Spleen (tissue), 11 donors: Measurements from ENCODE around the gene PRUNE2. TPM values are rescaled to one million over a fixed set of nuclear protein-coding genes. Genes with fewer than 3 reads are reported as not detected.

Experiments used
- DNase-seq: peaks from one replicate; pipeline ENCODE4 v3.0.0-alpha.2; 2020
- H3K27ac ChIP-seq, 8 donors: fragments of 200-600 bp; sonication (generic) in 7 of 8; 1 replicate in 4 of 8; 2 replicates in 4 of 8; pipeline versions ENCODE4 v1.5.0 to v1.8.0; 2016 to 2021; ENCODE audit warnings: inconsistent platforms in 4 of 8, mild to moderate bottlenecking in 4 of 8, moderate library complexity in 1 of 8
- H3K27me3 ChIP-seq, 7 donors: fragments of 200-600 bp; sonication (generic) in 6 of 7; replicated peaks in 1 of 7; 1 replicate in 4 of 7; 2 replicates in 3 of 7; pipeline versions ENCODE4 v1.5.0 to v1.8.0; 2016 to 2021; ENCODE audit warnings: inconsistent platforms in 3 of 7, mild to moderate bottlenecking in 1 of 7
- H3K36me3 ChIP-seq, 6 donors: fragments of 200-600 bp; sonication (generic) in 5 of 6; 1 replicate in 4 of 6; 2 replicates in 2 of 6; pipeline versions ENCODE4 v1.5.0 to v1.8.0; 2016 to 2021; ENCODE audit warnings: inconsistent platforms in 2 of 6
- H3K4me1 ChIP-seq, 6 donors: fragments of 200-600 bp; sonication (generic) in 5 of 6; 1 replicate in 3 of 6; 2 replicates in 3 of 6; pipeline versions ENCODE4 v1.5.0 to v1.8.0; 2016 to 2021; ENCODE audit warnings: inconsistent platforms in 3 of 6
- H3K4me3 ChIP-seq, 8 donors: fragments of 200-600 bp; sonication (generic) in 7 of 8; 1 replicate in 4 of 8; 2 replicates in 4 of 8; pipeline versions ENCODE4 v1.5.0 to v1.8.0; 2016 to 2021; ENCODE audit warnings: inconsistent platforms in 4 of 8, mild to moderate bottlenecking in 4 of 8, moderate library complexity in 2 of 8
- H3K9me3 ChIP-seq, 8 donors: fragments of 200-600 bp; sonication (generic) in 7 of 8; 1 replicate in 4 of 8; 2 replicates in 4 of 8; pipeline versions ENCODE4 v1.5.0 to v1.8.0; 2016 to 2021; ENCODE audit warnings: inconsistent platforms in 4 of 8
- CTCF ChIP-seq, 11 experiments: fragments of 200-600 bp in 7 of 11; fragments of 450-650 bp in 4 of 11; sonication (generic) in 4 of 11; IDR thresholded peaks in 8 of 11; conservative IDR thresholded peaks in 3 of 11; 1 replicate in 7 of 11; 2 replicates in 4 of 11; pipeline versions ENCODE4 v1.4.0 to v1.8.0; 2016 to 2021; ENCODE audit warnings: antibody characterized with exemption in 11 of 11, inconsistent platforms in 4 of 11, mild to moderate bottlenecking in 1 of 11
- POLR2A ChIP-seq, 3 donors: fragments of 450-650 bp; IDR thresholded peaks; one replicate each; pipeline ENCODE4 v1.5.1; 2017; ENCODE audit warnings: antibody characterized with exemption in 3 of 3, mild to moderate bottlenecking in 1 of 3
- POLR2AphosphoS5 ChIP-seq, 3 donors: sonication (generic); formaldehyde crosslinking; IDR thresholded peaks; one replicate each; pipeline ENCODE4 v1.5.1; 2017; ENCODE audit warnings: antibody characterized with exemption in 3 of 3
- WGBS, 5 donors: extraction: QIAGEN DNeasy Blood & Tissue Kit in 3 of 5; methylation state at CpG; one replicate each; pipeline versions ENCODE4 v1.1.5 to v1.1.7; 2013 to 2018; 5-methylcytosine and 5-hydroxymethylcytosine counted together
- intact Hi-C: fragments of 100-400 bp; cut with DNase I; formaldehyde crosslinking; loops from one replicate; pipeline ENCODE4 v1.15.0; 2023; ENCODE audit warnings: low total_unique reads
- polyA plus RNA-seq, 3 donors: library from polyadenylated mRNA; stranded (reverse); fragments of 200-250 nt; gene quantifications; one replicate each; pipeline ENCODE4 v1.2.1, GENCODE V29; 2013
- total RNA-seq, 7 donors: library from RNA; depleted of rRNA in 3 of 7; stranded (reverse); fragments of >200 nt in 3 of 7; fragmentation: NEBNext Ultra II Directional in 4 of 7; extraction: Animal tissue kit (Norgen Biotek cat#: 25700) in 4 of 7; gene quantifications; one replicate each; pipeline versions ENCODE4 v1.1.0 to v1.2.1, GENCODE V29; 2016 to 2021
- donor health status: healthy with polysubstance abuse.
- donor health status: DM: no; HTN: no; CAD: no; lungs with moderate emphysema.
- donor health status: DM: no; HTN: no; CAD: no.
- donor health status: Bipolar disorder and iron deficiency.
- donor health status: healthy.
- donor health status: DM: no; HTN: no; CAD: no.
- donor health status: DM: yes; HTN: yes; CAD: no.

The PRUNE2 gene
- total and polyA plus RNA-seq, 10 donors = 3.3 to 23.6 (median 14.0) TPM

GRCh38 chr9:76624391-76625048 is 281.4 kb downstream of the PRUNE2 start:
- no peak overlapping the region for H3K4me3 ChIP-seq
- intact Hi-C loops = no loop called here
- peaks cover 0 to 16% (median 0%) of the 10 kb centered on the region in 6 donors for H3K36me3 ChIP-seq
- DNase-seq = no peak
- H3K4me1 ChIP-seq = peaks cover 0 to 53% (median 21%) of the 10 kb centered on the region in 6 donors
- WGBS, 5 donors = 83 to 90% (median 87%) methylated on average over 5 of the region's 5 CpGs
- H3K27ac ChIP-seq = no peak overlapping the region
- no peaks in the 10 kb centered on the region for H3K27me3 ChIP-seq
- H3K9me3 ChIP-seq = no peaks in the 10 kb centered on the region
- no peak for TF ChIP-seq POLR2A (IDR thresholded peaks at IDR 0.05)
- TF ChIP-seq POLR2AphosphoS5 (IDR thresholded peaks at IDR 0.05) = no peak
- no peak for TF ChIP-seq CTCF (IDR thresholded peaks at IDR 0.05 in 8 of 11, conservative IDR thresholded peaks at IDR 0.05 in 3 of 11)

GRCh38 chr9:76620996-76621395 is 284.9 kb downstream of the PRUNE2 start:
- no peak for TF ChIP-seq POLR2A (IDR thresholded peaks at IDR 0.05)
- H3K4me3 ChIP-seq = no peak overlapping the region
- H3K9me3 ChIP-seq = no peaks in the 10 kb centered on the region
- peaks cover 0 to 16% (median 0%) of the 10 kb centered on the region in 6 donors for H3K36me3 ChIP-seq
- H3K27ac ChIP-seq = peak overlapping the region in 3 of 8 donors; percentile 35 to 57 (median 40)
- no peaks in the 10 kb centered on the region for H3K27me3 ChIP-seq
- peaks cover 0 to 42% (median 8%) of the 10 kb centered on the region in 6 donors for H3K4me1 ChIP-seq
- intact Hi-C loops = no loop called here
- DNase-seq = no peak
- 53 to 62% (median 59%) methylated on average over 3 of the region's 3 CpGs for WGBS, 5 donors

- WGBS, 5 donors = 72 to 82% (median 79%) methylated on average over 3 of the region's 3 CpGs
- TF ChIP-seq CTCF (IDR thresholded peaks at IDR 0.05 in 8 of 11, conservative IDR thresholded peaks at IDR 0.05 in 3 of 11) (no peak), POLR2AphosphoS5 (IDR thresholded peaks at IDR 0.05) (no peak), POLR2A (IDR thresholded peaks at IDR 0.05) (no peak)
- DNase-seq = no peak
- intact Hi-C loops = no loop called here
- Histone ChIP-seq H3K9me3 (no peaks in the 10 kb centered on the region), H3K27me3 (no peaks in the 10 kb centered on the region), H3K4me1 (peaks cover 0 to 46% (median 8%) of the 10 kb centered on the region in 6 donors), H3K27ac (peak overlapping the region in 4 of 8 donors; percentile 35 to 60 (median 48)), H3K4me3 (no peak overlapping the region), H3K36me3 (peaks cover 0 to 13% (median 0%) of the 10 kb centered on the region in 6 donors)
Observed at GRCh38 chr9:76620581-76620980, 285.3 kb downstream of the PRUNE2 start.

- TF ChIP-seq POLR2AphosphoS5 (IDR thresholded peaks at IDR 0.05) (no peak), POLR2A (IDR thresholded peaks at IDR 0.05) (no peak), CTCF (IDR thresholded peaks at IDR 0.05 in 8 of 11, conservative IDR thresholded peaks at IDR 0.05 in 3 of 11) (no peak)
- 31 to 58% (median 35%) methylated on average over 2 of the region's 2 CpGs for WGBS, 5 donors
- DNase-seq = no peak
- Histone ChIP-seq H3K27ac (peak overlapping the region in 5 of 8 donors; percentile 35 to 65 (median 57)), H3K4me1 (peaks cover 2 to 54% (median 11%) of the 10 kb centered on the region in 6 donors), H3K36me3 (peaks cover 0 to 4% (median 0%) of the 10 kb centered on the region in 6 donors), H3K9me3 (no peaks in the 10 kb centered on the region), H3K27me3 (no peaks in the 10 kb centered on the region), H3K4me3 (no peak overlapping the region)
- intact Hi-C loops = no loop called here
Observed at GRCh38 chr9:76619640-76620039, 286.3 kb downstream of the PRUNE2 start.
